Type B pancreatic cell (in vitro differentiated cells): ENCODE measurements around the gene RPL6. TPM values are rescaled to one million over a fixed set of nuclear protein-coding genes. Genes with fewer than 3 reads are reported as not detected.
"Not testable (repeated sequence)": the region's sequence is repeated elsewhere in the genome, so short reads cannot be mapped to it uniquely, and the experiment has no call there.

Experiments
- DNase-seq: peaks from one replicate; pipeline ENCODE4 v3.0.0; 2021; ENCODE audit warnings: mixed read lengths; ENCODE audit not compliant: unreplicated experiment; ENCODE audit errors: extremely low spot score
- H3K27ac Mint-ChIP-seq: 2 replicates; pipeline ENCODE4 v1.8.0; 2021; ENCODE audit warnings: mild to moderate bottlenecking, mixed read lengths
- H3K27me3 Mint-ChIP-seq: 2 replicates; pipeline ENCODE4 v1.8.0; 2021; ENCODE audit warnings: mixed read lengths
- H3K36me3 Mint-ChIP-seq: 2 replicates; pipeline ENCODE4 v1.8.0; 2021; ENCODE audit warnings: mixed read lengths
- H3K4me1 Mint-ChIP-seq: one replicate; pipeline ENCODE4 v1.8.0; 2021; ENCODE audit warnings: mixed read lengths; ENCODE audit not compliant: unreplicated experiment
- H3K4me3 Mint-ChIP-seq: 2 replicates; pipeline ENCODE4 v1.8.0; 2021; ENCODE audit warnings: mild to moderate bottlenecking, mixed read lengths
- H3K9me3 Mint-ChIP-seq: 2 replicates; pipeline ENCODE4 v1.8.0; 2021; ENCODE audit warnings: mixed read lengths
- CTCF ChIP-seq: fragments of 200-600 bp; sonication (generic); conservative IDR thresholded peaks from 2 replicates; pipeline ENCODE4 v1.5.0; 2021; ENCODE audit warnings: antibody characterized with exemption, mild to moderate bottlenecking
- total RNA-seq: library from RNA; stranded (reverse); gene quantifications from 2 replicates; pipeline ENCODE4 v1.2.1, GENCODE V29; 2021; ENCODE audit warnings: low replicate concordance

The RPL6 gene
- total RNA-seq, 1 donor from 2014 or later: 1,993 TPM

GRCh38 chr12:112447106-112447505, 37.7 kb upstream of the RPL6 start:
- no peaks in the 10 kb centered on the region for H3K9me3 Mint-ChIP-seq

GRCh38 chr12:112446008-112446725, 36.8 kb upstream of the RPL6 start:
- no peak for DNase-seq
- no peak for TF ChIP-seq CTCF
- Mint-ChIP-seq H3K27ac (no peak overlapping the region), H3K4me3 (no peak overlapping the region), H3K9me3 (no peaks in the 10 kb centered on the region), H3K27me3 (no peaks in the 10 kb centered on the region), H3K4me1 (no peaks in the 10 kb centered on the region), H3K36me3 (peaks cover 5% of the 10 kb centered on the region)

More at GRCh38 chr12:112447106-112447505, 37.7 kb upstream of the RPL6 start:
- no peak for TF ChIP-seq CTCF
- H3K4me3 Mint-ChIP-seq: no peak overlapping the region
- peaks cover 5% of the 10 kb centered on the region for H3K36me3 Mint-ChIP-seq
- H3K27me3 Mint-ChIP-seq: no peaks in the 10 kb centered on the region
- DNase-seq: no peak
- no peak overlapping the region for H3K27ac Mint-ChIP-seq
- H3K4me1 Mint-ChIP-seq: no peaks in the 10 kb centered on the region

GRCh38 chr12:112443916-112444315, 34.5 kb upstream of the RPL6 start:
- no peaks in the 10 kb centered on the region for H3K9me3 Mint-ChIP-seq
- H3K27ac Mint-ChIP-seq: no peak overlapping the region
- H3K4me3 Mint-ChIP-seq: no peak overlapping the region
- no peaks in the 10 kb centered on the region for H3K27me3 Mint-ChIP-seq
- H3K4me1 Mint-ChIP-seq: no peaks in the 10 kb centered on the region
- peaks cover 5% of the 10 kb centered on the region for H3K36me3 Mint-ChIP-seq
- TF ChIP-seq CTCF: no peak
- DNase-seq: no peak

- not testable (repeated sequence) for H3K27ac Mint-ChIP-seq, DNase-seq, H3K36me3 Mint-ChIP-seq, H3K9me3 Mint-ChIP-seq, H3K4me1 Mint-ChIP-seq, H3K27me3 Mint-ChIP-seq, H3K4me3 Mint-ChIP-seq
Measured at GRCh38 chr12:112440653-112441052, 31.2 kb upstream of the RPL6 start.

GRCh38 chr12:112439769-112440168, 30.4 kb upstream of the RPL6 start:
- DNase-seq: no peak
- Mint-ChIP-seq H3K4me1 (peaks cover 7% of the 10 kb centered on the region), H3K27me3 (no peaks in the 10 kb centered on the region), H3K9me3 (no peaks in the 10 kb centered on the region), H3K36me3 (no peaks in the 10 kb centered on the region), H3K4me3 (no peak overlapping the region), H3K27ac (no peak overlapping the region)
- TF ChIP-seq CTCF: no peak

- H3K36me3 Mint-ChIP-seq, H3K9me3 Mint-ChIP-seq, DNase-seq, H3K27me3 Mint-ChIP-seq, H3K4me1 Mint-ChIP-seq, H3K27ac Mint-ChIP-seq, H3K4me3 Mint-ChIP-seq: not testable (repeated sequence)
Measured at GRCh38 chr12:112438645-112439044, 29.2 kb upstream of the RPL6 start.
